Parathyroid adenoma (tissue), 2 donors: ENCODE data around the gene UQCR11.

ENCODE experiments used
- H2AFZ ChIP-seq: fragments of 300-600 bp; sonication (generic); one replicate; pipeline ENCODE4 v1.7.0; 2017; ENCODE audit warnings: antibody characterized with exemption, mild to moderate bottlenecking
- H3K27ac ChIP-seq: fragments of 300-600 bp; sonication (generic); one replicate; pipeline ENCODE4 v1.7.0; 2017
- H3K27me3 ChIP-seq: fragments of 300-600 bp; sonication (generic); one replicate; pipeline ENCODE4 v1.7.0; 2017; ENCODE audit warnings: low read length; ENCODE audit not compliant: control insufficient read depth, insufficient read depth
- H3K36me3 ChIP-seq: fragments of 300-600 bp; sonication (generic); one replicate; pipeline ENCODE4 v1.7.0; 2017; ENCODE audit warnings: low read length; ENCODE audit not compliant: control insufficient read depth, insufficient read depth
- H3K4me1 ChIP-seq: fragments of 300-600 bp; sonication (generic); one replicate; pipeline ENCODE4 v1.7.0; 2017; ENCODE audit warnings: control low read depth
- H3K4me2 ChIP-seq: fragments of 300-600 bp; sonication (generic); one replicate; pipeline ENCODE4 v1.7.0; 2017; ENCODE audit warnings: low read length
- H3K4me3 ChIP-seq: fragments of 300-600 bp; sonication (generic); one replicate; pipeline ENCODE4 v1.7.0; 2017; ENCODE audit warnings: low read depth, low read length
- H3K79me2 ChIP-seq: fragments of 300-600 bp; sonication (generic); one replicate; pipeline ENCODE4 v1.7.0; 2017; ENCODE audit warnings: control low read depth
- H3K9ac ChIP-seq: fragments of 300-600 bp; sonication (generic); one replicate; pipeline ENCODE4 v1.7.0; 2017; ENCODE audit warnings: mild to moderate bottlenecking
- H3K9me3 ChIP-seq: fragments of 300-600 bp; sonication (generic); one replicate; pipeline ENCODE4 v1.7.0; 2017; ENCODE audit warnings: low read length; ENCODE audit not compliant: control insufficient read depth
- TF ChIP-seq, protein P1 (sequence below): fragments of 300-600 bp; sonication (generic); IDR thresholded peaks from one replicate; pipeline ENCODE4 v1.7.0; 2017; ENCODE audit warnings: antibody characterized with exemption, mild to moderate bottlenecking
- donor health status: primary hyperparathyroidism.

The UQCR11 gene

DNA sequence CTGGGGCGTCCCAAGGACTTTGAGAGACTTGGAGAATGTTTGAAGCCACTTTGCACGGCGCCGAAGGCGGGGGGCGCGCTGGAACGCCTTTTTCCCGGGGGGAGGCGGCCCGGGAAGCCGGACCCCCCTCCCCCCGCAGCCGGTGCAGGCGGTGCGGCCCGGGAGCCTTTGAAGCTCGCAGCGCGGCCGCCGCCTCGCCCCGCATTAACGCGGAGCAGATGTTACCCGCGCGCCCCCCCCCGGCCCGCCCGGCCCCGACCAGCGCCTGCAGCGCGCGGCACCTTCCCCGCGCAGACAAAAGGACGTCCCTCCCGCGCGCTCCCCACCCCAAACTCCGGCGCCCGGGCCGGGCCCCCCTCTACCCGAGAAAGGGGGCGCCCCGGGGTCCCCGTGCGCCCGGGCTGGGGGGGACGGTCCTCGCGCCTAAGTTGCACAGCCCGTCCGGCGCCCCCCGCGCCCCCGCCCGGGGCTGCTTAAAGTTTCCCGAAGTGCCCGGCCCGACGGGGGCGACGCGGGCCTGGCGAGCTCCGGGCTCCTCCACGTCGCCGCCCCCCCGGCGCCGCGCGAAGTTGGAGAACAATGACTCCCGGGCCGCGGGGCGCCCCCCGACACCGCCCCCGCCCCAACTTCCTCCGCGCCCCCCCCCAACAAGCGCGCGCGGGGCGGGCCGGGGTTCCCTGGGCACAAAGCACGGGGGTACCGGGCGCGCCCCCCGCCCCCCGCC lies 46.5 kb upstream of the UQCR11 start:
- Histone ChIP-seq H3K9ac (no peak overlapping the region), H3K4me1 (peaks cover 3% of the 10 kb centered on the region), H3K4me2 (peak overlapping the region; percentile 64), H2AFZ (peak overlapping the region; percentile 63), H3K79me2 (no peaks in the 10 kb centered on the region), H3K4me3 (peak overlapping the region; percentile 45), H3K27me3 (no peaks in the 10 kb centered on the region), H3K36me3 (no peaks in the 10 kb centered on the region), H3K9me3 (no peaks in the 10 kb centered on the region), H3K27ac (no peak overlapping the region)
- TF ChIP-seq, protein P1, sequence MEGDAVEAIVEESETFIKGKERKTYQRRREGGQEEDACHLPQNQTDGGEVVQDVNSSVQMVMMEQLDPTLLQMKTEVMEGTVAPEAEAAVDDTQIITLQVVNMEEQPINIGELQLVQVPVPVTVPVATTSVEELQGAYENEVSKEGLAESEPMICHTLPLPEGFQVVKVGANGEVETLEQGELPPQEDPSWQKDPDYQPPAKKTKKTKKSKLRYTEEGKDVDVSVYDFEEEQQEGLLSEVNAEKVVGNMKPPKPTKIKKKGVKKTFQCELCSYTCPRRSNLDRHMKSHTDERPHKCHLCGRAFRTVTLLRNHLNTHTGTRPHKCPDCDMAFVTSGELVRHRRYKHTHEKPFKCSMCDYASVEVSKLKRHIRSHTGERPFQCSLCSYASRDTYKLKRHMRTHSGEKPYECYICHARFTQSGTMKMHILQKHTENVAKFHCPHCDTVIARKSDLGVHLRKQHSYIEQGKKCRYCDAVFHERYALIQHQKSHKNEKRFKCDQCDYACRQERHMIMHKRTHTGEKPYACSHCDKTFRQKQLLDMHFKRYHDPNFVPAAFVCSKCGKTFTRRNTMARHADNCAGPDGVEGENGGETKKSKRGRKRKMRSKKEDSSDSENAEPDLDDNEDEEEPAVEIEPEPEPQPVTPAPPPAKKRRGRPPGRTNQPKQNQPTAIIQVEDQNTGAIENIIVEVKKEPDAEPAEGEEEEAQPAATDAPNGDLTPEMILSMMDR: no peak

DNA sequence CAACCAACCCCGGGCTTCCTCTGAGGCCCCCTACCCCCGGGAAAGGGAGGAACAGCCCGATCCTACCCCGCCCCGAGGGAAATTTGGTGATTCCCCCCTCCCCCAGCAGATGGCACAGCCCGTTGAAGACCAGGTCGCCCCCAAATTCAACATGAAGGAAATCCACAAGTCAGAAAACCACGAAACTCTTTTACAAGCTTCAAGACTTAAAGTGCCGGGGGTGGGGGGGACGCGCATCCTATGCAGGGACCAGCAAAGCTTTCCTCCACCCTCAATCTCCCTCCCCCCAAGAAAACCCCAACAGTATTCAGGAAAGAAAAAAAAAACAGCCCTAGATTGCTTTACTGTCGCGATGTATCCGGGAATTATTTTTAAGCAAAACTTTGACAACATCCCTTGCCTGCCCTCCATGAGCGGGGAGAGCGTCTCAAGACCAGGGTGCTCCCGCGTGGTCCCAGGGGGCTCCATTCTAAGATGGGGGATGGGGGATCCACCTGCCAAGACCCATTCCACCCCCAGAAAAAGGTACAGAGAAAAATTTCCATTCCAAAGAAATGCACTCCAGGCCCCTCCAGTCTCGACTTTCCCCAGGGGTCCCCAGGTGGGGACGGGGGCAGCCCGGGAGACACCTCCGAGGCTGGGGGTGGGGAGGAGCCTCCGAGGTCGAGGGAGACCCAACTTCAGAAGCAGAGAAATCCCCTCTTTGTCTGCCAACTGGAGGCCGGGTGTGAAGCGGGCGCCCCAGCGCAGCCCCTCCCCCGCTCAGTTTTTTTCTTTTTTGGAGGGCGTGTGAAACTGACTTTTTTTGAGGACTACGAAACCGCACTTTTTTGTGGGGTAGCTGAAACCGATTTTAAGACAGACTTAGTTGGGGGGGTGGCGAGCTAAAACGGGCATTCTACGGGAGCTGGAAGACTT lies 45.6 kb upstream of the UQCR11 start:
- Histone ChIP-seq H3K4me2 (peak overlapping the region; percentile 64), H3K9ac (no peak overlapping the region)

DNA sequence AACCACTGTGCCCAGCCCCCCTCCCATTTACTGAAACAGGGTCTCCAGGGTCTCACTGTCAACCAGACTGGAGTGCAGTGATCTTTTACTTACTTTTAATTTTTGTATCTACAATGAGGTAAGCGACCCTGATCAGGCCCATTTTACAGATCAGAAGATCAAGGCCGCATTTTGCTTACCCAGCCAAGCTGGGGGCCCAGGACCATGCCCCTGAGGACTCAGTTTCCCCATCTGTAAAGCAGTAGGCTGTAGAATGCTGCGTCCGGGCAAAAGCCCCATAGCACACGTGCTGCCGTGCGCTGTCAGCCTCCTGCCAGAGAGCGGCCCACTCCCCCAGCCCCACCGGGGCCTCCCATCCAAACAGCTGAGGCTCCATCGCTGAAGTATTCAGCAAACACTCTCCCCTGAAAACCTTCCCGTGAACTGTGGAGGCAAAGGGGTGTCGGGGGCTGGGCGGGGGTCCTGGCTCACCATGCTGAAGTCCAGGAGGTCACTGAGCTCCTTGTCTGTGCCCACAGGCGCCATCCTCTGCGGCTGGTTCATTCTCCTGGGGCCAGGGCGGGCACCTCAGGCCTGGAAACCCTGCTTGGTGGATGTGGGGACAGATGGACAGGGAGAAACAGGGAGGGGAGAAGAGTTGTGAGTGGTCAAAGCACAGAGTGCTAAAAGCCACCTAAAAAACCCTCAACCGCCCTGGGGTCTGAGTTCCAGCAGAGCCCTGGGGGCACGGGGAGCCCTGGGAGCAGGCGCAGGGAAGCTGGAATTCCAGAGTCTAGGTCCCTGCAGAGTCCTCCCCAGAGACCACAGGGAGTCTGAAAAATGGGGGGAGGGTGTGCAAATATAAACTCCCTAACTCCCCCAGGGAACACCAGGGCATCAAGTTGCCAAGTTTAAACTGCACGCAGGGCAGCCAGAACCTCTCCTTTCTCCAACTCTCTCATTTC lies 44.7 kb upstream of the UQCR11 start:
- H3K9me3 ChIP-seq: no peaks in the 10 kb centered on the region
- H3K4me3 ChIP-seq: no peak overlapping the region
- H3K9ac ChIP-seq: no peak overlapping the region
- H3K4me1 ChIP-seq: peaks cover 3% of the 10 kb centered on the region
- TF ChIP-seq, protein P1: no peak
- no peak overlapping the region for H2AFZ ChIP-seq
- no peaks in the 10 kb centered on the region for H3K79me2 ChIP-seq
- H3K36me3 ChIP-seq: no peaks in the 10 kb centered on the region
- no peak overlapping the region for H3K4me2 ChIP-seq
- no peak overlapping the region for H3K27ac ChIP-seq
- H3K27me3 ChIP-seq: no peaks in the 10 kb centered on the region

More for the DNA sequence above, 45.6 kb upstream of the UQCR11 start:
- Histone ChIP-seq H3K27ac (no peak overlapping the region), H3K79me2 (no peaks in the 10 kb centered on the region), H3K36me3 (no peaks in the 10 kb centered on the region), H3K4me1 (peaks cover 3% of the 10 kb centered on the region), H3K9me3 (no peaks in the 10 kb centered on the region), H2AFZ (peak overlapping the region; percentile 63), H3K4me3 (peak overlapping the region; percentile 45), H3K27me3 (no peaks in the 10 kb centered on the region)
- TF ChIP-seq, protein P1: no peak

DNA sequence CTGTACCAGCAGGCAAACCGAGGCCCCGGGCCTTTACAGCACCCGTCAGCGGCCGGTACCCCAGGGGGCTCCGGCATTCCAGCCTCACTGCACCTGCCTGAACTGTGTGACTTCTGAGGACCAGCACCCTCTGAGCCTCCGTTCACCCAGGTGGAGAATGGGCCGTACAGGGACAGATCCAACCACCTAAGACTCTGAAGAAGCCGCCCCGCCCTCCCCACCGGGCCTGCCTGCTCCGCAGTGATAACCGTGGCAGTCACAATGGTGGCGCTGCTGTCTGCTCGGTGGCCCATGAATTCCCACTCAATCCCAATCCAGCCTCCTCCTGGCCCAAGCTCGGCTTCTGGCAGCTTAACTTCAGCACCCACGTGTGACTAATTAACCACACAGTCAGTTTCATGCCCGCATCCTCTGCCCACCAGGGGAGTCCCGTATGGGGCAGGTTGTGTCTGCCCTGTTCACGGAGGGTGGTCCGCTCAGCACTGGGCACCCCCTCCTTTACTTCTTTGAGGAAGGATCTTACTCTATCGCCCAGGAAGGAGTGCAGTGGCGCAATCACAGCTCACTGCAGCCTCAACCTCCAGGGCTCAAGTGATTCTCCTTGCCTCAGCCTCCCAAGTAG lies 43.8 kb upstream of the UQCR11 start:
- TF ChIP-seq, protein P1: no peak

More for the DNA sequence above, 43.8 kb upstream of the UQCR11 start:
- Histone ChIP-seq H2AFZ (no peak overlapping the region), H3K27me3 (no peaks in the 10 kb centered on the region), H3K27ac (no peak overlapping the region), H3K9ac (no peak overlapping the region), H3K4me2 (no peak overlapping the region), H3K4me1 (peaks cover 3% of the 10 kb centered on the region), H3K79me2 (no peaks in the 10 kb centered on the region), H3K36me3 (no peaks in the 10 kb centered on the region), H3K9me3 (no peaks in the 10 kb centered on the region), H3K4me3 (no peak overlapping the region)
